NCI-H1930 (cell line): ENCODE results near the gene TXNRD2.

ENCODE experiments used
- DNase-seq, 2 experiments: peaks; one replicate each; lab custom pipeline; 2025; lab: John Stamatoyannopoulos, UW

TXNRD2 gene

DNA sequence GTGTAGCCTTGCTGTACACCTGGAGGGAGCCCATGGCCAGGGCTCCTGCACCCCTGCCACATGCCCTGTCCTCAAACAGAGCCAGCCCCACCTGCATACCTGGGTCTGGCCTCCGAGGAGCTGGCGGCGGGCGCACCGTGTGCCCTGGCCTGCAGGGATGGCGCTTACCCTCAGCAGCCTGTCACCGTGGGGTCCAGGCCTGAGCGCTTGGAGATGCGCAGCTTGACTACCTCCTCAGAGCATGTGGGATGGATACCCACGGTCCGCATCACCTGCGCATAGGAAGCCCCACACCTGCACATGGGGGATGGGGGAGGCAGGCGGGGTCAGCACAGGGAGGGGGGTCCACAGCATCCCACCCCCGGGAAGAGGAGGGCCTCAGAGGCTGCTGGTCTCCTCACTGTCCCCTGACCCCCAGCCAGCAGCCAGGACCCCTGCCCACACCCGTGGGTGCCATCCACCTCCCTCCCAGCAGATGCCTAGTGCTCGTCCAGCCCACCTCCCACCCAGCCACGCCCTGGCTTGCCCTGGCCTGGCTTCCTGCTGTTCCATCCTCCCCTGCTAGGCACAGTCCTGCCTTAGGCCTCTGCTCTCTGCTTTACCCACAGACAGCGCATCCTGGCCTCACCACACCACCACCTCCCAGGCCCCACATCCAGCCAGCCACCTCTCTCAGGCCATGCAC lies 64.5 kb downstream of the TXNRD2 start:
- no peak for DNase-seq

DNA sequence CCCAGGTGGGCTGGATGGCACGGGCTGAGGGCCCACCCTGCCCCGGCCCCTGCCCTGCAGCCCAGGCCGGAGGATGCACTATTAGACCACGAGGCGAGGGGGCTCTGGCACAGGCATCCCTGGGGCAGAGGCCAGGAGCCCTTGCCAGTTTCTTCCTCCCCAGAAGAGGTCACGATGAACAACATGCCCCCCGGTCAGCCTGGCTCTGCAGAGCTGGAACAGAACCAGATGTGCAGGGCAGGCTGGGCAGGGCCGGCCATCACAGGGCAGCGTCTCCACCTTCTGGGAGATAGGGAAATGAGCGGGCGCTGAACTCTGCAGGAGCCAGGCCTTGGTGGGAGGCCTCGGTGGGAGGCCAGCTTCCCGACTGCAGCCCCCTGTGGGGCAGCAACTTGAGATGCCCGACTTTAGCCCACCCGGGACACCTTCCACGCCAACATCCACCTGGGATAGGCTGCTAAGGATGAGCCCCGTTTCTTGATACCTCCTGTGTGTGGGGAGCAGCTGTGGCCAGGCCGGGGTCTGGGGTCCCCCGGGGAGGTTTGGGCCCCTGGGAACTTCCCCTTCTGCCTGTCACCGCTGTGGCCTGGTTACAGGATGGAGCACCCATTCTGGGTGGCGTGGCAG lies 65.2 kb downstream of the TXNRD2 start:
- no peak for DNase-seq

DNA sequence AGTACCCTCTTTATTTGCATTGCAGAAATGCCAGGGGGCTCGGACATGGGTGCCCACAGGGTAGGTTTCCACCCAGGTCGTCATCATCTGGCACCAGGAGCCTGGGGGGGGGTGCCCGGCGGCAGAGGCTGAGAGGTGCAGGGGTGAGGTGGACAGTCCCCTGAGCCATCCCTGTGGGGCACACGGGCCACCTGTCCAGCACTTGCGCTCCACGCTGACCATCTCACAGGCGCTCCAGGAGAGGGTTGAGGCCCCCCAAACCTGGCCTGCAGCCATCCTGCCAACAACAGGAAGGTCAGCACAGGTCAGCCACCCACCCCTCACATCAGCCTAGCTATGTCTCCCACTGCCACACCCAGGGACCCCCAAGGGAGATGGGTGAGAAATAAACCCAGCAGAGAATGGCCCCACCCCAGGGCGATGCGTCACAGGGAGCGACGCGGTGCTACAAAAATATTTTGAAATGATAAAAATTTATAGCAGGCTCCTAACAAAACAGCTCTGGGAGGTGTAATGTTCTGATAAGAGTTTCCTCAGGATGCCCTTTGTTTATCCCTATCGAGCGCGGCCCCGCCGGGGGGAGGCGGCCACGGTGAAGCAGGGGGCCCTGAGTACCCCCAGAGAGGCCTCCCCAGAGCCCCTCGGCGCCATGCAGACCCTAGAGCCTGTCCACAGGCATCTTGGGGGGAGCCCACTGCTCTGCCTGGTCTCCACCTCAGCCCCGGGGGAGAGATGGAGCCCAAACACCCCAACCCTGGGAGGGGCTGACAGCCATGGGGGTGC lies 65.9 kb downstream of the TXNRD2 start:
- no peak for DNase-seq

DNA sequence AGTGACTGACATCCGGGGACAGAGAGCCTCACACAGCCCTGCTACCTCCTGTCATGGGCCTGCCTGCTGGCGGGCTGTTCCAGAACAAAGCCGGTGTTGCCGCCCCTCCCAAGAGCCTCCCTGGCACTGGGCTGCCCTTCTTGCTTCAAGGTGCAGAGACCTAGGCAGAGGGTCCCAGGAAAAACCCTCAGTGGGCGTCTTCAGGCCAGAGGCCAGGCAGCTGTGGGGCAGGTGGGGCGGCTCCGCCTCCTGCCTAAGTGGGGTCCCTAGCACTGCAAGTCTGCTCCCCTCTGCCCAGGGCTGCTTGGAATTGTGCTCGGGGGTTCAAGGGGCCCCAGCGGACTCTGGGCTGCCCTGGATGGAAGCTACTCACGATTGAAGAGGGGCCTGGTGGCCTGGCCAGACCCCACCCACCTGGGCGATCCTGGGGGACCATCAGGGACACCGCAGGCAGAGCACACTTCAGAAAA lies 66.5 kb downstream of the TXNRD2 start:
- no peak for DNase-seq

DNA sequence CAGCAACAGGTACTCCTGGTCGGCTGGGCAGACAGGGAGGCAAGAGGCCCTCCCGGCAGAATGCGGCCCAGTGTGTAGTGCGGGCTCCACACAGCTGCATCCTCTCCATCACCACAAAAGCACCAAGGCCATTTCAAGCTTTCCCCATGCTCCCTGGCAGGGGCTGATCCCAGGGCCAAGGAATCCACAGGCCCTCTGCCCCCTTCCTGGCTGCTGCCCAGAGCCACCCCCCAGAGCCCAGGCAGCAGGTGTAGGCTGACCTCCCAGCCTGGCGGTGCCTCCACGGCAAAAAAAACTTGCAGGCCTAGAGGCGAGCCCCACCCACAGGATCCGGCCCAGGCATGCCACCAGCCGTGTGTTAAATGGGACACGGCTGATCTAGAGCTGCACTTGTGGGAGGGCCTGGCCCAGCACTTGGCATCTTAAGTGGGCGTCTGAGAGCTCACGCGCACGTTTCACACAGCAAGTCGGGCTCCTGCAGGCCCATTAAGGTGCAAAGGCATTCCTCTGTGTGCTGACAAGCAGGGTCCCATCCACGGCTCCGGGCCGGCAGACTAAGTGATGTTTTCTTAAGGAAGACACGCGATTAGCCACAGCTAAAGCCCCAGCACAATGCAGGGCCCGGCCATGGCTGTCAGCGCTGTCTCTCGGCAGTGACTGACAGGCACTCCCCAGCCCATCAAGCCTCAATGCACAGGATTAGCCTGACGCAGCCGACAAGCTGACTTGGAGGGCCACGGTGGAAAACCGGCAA lies 67.1 kb downstream of the TXNRD2 start:
- no peak for DNase-seq

DNA sequence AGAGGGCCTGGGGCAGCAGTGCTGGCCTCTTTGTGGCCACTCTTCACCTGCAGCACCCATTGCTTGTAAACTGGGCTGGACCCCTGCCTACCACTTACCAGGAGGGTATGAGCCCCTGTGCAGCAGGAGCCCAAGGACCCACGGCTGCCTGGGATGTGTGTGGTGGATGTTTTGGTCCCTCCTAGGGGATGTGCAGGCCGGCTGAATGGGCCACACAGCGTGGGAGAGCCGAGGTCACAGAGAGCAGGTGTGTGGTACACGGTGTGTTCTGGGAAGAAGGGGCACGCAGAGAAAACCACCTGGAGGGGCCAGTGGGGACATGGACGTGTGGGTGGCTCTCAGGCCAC lies 67.7 kb downstream of the TXNRD2 start:
- DNase-seq, result no peak

DNA sequence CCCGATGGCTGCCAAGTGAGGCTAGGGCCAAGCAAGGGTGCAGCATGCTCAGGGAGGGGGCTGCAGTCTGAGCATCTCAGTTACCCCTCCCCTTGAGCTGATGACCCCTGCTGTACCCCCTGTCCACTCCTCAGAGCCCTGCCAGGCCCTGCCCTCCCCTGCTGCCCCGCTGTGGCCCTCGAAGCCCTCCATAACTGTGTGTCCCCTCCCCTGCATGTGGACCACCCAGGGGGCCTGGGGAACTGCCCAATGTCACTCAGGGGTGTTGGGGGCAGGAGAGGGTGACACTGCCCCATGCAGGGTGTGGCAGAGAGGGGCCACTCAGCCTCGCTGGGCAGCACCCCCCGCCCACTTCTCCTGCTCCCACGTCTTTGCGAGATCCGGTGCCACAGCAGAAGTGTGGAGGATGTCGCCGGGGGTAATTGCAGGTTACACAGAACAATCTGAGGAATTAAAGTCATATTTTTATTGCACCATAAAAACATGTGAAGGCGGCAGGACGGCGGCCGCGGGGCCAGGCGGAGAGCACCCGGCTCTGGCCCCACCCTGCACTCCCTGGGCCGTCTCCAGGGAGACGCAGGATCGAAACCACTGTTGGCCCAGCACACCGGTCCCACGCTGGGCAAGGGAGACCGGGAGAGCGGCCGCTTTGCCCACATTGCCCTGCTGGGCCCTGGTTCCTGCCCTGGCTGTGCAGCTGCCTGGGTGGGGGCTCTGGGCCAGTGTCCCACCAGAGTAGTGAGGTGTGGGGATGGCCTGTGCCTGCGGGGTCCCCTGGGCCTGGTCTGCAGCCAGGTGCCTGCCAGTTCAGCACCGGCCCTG lies 68.3 kb downstream of the TXNRD2 start:
- no peak for DNase-seq

DNA sequence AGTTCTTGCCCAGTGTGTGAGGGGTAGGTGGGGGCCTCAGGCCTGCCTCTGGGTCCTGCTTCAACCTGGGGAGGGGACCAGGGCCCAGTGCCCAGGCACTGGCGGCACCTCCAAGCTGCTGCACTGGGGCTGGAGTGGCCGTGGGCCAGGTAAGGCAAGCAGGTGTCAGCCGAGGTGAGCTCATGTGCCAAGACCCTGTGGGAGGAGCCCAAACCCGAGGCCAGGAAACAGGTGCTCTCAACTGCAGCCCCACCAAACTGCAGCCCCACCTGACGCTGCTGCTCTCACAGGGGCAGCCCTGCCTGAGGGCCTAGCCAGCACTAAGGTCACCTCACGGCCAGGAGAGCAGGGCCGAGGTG lies 68.9 kb downstream of the TXNRD2 start:
- no peak for DNase-seq

DNA sequence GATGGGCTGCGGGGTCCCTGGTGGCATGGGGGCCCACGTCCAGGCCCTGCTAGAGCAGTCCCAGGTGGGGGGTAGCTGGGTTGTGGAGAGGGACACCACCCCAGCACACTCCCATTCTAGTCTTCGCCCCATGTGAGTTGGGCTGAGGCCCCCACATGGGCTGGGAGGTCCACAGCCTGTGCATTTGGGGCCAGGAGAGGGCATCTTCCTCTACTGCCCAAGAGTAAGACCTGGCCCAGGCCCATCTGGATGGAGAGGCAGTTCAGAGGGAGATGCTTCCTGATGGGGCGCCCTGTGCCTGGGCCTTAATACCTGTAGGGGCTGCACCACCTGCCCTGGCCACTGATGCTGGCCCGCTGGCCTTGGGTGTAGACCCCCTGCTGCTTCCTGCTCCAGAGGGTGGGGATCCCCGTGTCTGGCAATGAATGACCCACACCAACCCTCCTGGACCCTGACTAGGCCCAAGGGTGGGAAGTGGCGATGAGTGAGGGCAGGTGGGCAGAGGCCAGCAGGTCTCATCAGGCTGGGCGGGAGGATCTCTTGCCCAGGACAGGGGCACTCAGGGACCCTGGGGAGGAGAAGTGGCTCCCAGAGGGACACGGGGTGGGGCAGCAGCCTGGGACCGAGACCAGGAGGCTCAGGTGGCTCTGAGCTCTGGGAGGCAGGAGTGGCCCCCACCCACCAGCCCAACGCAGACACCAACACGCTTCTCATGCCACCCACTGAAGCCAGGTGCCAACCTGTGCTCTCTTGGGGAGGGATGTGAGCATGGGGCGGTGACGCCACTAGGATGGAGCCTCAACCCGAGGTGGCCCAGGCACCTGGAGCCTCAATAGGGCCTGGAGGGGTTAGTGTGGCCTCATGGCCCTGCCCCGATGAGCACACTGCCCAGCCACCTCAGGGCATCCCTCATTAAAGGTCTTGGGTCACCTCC lies 69.5 kb downstream of the TXNRD2 start:
- DNase-seq, result no peak

DNA sequence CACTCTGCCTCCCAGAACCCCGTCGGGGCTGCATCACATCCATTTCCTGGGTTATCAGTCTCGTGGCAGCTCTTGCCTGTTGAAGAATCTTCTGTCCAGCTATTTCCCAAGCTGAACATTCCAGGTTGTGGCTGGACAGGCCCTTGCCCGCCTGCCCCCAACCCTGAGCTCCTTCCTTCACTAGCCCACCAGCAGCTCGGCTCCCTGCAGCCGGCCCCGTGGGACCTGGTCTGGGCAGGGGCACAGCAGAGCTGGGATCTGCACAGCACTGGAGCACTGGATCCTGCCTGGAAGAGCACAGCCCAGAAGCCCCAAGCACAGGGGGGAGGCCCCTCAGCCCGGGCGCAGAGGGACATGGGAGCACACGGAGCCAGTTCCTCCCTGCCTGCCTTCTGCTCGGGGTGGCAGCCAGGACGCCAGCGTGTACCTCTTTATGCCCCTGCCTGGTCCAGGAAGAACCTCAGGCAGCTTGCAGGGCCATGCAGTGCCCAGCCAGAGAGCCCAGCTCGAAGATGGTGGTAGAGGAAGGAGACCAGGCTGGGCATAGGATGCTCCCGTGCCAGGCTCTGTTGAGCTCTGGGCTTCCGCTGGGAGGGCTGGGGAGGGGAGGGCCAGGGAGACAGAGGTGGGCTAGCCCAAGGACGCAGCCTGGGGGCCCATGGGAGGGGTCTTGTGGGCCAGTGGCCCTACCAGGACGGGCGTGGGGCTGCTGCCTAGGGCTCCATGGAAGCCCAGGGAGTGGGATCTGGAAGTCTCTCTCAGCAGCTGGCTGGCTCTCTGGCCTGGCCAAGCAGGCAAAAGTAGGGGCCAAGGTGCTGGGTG lies 70.4 kb downstream of the TXNRD2 start:
- no peak for DNase-seq

DNA sequence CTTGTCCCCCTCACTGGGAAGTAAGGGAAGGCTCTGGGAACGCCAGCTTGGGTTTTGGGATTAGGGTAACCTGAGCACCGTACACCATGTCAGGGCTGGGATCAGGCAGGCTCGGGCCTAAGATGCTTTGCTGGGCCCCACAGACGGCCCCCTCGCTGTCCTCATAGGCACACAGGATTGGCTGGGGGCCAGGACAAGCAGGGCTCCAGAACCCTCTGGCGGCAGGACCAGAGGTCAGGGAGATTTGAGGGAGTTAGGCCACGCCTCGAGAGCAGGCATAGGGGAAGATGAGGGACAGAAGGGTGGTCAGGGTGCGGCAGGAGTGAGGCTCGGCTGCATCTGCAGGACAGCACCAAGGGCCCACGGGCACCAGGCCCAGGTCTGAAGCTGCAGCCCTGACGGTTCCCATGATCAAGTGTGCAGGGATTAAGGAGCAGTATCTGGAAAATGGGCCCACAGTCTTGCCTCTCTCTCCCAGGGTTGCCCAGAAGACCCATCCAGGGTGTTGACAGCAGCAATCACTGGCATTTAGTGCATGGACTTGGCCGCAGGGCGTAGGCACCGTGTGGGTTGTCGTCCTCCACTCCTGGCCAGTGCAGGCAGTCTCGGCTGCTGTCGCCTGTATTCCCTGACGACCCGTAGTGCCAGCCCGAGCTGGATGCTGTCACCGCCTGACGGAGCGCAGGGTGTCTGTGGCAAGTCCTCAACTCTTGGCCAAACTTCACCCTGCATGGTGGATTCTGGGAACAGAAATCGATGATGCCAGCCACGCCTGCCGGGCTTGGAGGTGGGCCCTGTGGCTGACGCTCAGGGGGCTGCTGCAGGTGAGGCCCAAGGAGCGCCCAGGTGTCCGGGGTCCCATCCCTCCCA lies 71.2 kb downstream of the TXNRD2 start:
- no peak for DNase-seq

DNA sequence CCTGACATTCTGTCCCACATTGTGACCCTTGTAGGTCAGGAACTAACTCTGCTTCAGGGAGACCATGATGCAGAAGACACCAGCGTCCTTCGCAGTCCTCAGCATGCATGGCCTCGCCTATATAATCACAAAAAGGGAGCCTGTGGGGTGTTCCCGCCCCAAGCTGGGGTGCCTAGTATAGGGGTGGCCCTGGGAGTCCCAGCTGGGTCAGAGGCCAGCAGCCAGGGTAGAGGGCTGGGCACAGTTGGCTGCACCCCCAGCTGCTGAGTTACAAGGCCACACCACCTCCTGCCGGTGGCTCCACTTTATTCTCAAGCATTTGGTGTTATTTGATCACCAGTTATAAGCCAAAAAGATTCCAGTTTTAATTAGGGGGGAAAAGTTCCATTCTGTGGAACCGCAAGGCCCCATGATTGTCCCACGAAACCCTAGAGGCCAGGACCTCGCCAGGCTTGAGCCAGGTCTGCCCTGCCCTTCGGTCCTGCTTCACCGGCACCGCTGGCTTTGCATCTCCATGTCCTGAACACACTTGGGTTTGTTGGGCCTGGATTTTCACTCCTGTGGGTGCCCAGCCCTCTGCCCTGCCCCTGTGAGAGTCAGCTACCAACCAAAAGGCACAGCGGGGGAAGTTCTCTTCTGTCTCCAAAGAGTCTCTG lies 72.0 kb downstream of the TXNRD2 start:
- no peak for DNase-seq

DNA sequence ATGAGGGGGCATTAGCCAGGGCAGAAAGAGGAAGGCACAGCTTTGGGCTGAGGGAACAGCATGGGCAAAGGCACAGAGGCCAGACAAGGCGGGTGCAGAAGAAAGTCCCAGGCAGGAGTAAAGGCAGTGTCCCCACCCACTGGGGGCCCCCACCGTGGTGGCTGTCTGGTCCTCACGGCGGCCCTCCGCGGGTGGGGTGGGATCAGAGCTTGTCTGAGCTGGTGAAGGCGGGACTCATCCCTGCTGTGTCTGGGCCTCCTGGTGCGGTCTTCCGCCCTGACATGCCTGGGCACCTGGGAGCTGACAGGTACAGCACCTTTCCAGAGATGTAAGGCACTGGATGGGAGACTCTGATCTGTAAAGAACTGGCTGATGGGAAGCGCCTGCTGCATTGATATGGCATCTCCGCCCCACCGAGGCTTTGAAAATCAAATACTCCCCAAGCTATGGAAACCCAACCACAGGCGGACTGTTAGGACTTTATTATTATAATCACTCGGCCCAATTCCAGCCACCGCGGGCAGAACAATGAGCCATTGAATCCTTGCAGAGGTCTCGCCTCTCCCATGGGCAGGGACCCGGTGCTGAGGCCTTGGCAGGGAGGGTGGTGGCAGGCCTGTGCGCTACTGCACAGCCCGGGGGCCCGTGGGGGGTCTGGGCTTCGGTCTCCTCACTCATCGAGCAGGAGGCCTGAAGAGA lies 72.7 kb downstream of the TXNRD2 start:
- no peak for DNase-seq

DNA sequence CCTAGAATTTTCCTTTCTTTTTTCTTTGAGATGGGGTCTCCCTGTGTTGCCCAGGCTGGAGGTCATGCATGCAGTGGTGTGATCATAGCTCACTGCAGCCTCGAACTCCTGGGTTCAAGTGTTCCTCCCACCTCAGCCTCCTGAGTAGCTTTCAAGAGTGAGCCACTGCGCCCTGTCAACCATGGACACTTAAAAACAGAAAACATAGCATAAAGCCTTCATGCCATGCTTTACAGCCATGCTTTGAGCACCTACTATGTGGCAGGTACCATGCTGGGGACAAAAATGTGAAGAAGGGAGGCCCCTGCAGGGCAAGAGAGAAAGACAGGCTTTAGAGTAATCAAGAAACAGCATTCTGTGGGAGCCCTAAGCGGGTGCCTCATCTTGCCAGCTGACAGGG lies 73.3 kb downstream of the TXNRD2 start:
- no peak for DNase-seq

DNA sequence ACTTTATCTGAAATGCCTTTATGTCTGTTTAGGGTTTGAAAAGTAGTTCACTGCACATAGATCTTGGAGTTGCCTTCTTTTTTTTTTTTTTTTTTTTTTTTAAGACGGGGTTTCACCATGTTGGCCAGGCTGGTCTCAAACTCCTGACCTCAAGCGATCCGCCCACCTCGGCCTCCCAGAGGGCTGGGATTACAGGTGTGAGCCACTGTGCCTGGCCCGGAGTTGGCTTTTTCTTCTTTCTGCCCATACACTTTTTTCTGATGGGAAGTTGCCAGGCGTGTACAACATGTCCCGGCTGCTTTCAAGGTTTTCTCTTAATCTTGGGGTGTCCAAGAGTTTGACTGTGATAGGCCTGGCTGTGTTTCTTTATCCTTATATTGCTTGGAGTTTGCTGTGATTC lies 74.0 kb downstream of the TXNRD2 start:
- DNase-seq, result no peak

DNA sequence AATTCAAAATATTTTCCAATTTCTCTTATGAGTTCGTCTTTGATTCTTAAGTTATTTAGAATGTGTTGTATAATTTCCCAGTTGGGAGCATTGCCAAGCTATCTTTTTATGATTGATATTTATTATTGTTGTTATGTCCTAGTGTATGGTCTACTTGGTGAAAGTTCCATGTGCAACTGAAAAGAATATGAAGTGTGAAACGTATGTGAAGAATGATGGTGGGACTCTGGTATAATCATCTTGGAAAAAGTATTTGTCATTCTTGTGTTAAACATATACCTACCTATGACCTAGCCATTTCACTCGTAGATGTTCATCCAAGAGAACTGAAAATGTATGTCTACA lies 75.0 kb downstream of the TXNRD2 start:
- no peak for DNase-seq

DNA sequence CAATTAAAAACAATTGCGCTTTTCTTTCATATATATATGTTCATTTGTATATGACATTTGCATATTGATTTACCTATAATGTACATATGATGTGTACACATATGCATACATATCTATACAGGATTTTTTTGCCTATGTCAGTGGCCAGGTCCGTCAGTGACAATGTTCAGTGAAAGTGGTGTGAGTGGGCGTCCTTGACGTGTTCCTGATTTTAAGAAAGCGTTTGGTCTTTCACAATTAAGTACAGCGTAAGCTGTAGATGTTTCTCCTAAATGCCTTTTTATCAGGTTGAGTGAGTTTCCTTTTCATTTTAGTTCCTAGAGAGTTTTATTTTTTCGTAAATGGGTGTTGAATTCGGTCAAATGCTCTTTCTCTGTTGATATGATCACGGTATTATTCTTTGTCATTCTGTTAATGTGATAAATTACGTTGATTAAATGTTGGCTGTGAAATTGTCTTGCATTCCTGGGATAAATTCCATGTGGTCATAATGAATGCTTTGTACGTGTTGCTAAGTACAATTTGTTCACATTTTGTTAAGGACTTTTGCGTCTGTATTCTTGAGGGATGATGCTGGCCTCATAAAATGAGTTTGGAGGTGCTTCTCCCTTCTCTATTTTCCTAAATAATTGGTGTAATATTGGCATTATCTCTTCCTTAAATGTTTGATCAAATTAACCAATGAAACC lies 76.3 kb downstream of the TXNRD2 start:
- DNase-seq, result no peak
